ENCODE measurements around the gene HCFC2. TPM values are rescaled to one million over a fixed set of nuclear protein-coding genes. Genes with fewer than 3 reads are reported as not detected.

Gene HCFC2
- total and polyA plus RNA-seq, 2 of the 8 experiments (the other 6 are each of a cell fraction or from before 2014, with no cell fraction given): 0.62 to 1.8 TPM

GRCh38 chr12:104133866-104134265, 69.5 kb downstream of the HCFC2 start:
- 89% methylated on average over 1 of the region's 1 CpG; no CpG with 5 or more reads in 1 of the 2 experiments for WGBS, 2 experiments (ENCODE audit: extremely low coverage in 1 of 2, insufficient coverage in 1 of 2, insufficient read length in 1 of 2, insufficient replicate concordance in 2 of 2, low coverage in 1 of 2, low lambda C conversion rate in 2 of 2, missing lambda C conversion rate in 1 of 2)
- FAIRE-seq: no peak
- POLR2A ChIA-PET (ENCODE audit: partially characterized antibody): interaction anchor here (0.8 to 1.6 kb wide), 2 partner anchors 48 to 75 kb away, joined by 3 read pairs; no protein-coding TSS in a partner anchor

More at GRCh38 chr12:104133866-104134265, 69.5 kb downstream of the HCFC2 start:
- Histone ChIP-seq H2AFZ (ENCODE audit: low read length) (no peak overlapping the region), H2BK120ac (replicated peaks; ENCODE audit: low read depth, low read length) (no peak overlapping the region), H3K4me1 (replicated peaks in 1 of 4; ENCODE audit: control insufficient read depth in 3 of 4, insufficient read depth in 4 of 4, low read length in 3 of 4) (peaks cover 3 to 9% (median 5%) of the 10 kb centered on the region in 4 experiments; a peak in 6 of 7 replicates), H3K18ac (ENCODE audit: extremely low read depth, low read length) (no peak overlapping the region), H3K14ac (ENCODE audit: insufficient read length) (no peak overlapping the region), H2AK5ac (ENCODE audit: low read depth, low read length) (no peak overlapping the region), H3K27me3 (replicated peaks in 1 of 4; ENCODE audit: control insufficient read depth in 3 of 4, extremely low read depth in 1 of 4, insufficient read depth in 3 of 4, low read length in 3 of 4) (0 out of 7 replicates have a peak, but pooled peaks cover 0 to 1% (median 0%) of the 10 kb centered on the region in 4 experiments), H3K4ac (replicated peaks; ENCODE audit: insufficient read length, low read depth, low read length) (no peak overlapping the region), H4K20me1 (replicated peaks in 1 of 2; ENCODE audit: control insufficient read depth in 1 of 2, insufficient read depth in 2 of 2, low read length in 2 of 2) (peaks cover 2 to 8% of the 10 kb centered on the region in 2 experiments), H2BK5ac (ENCODE audit: low read depth, low read length) (no peak overlapping the region), H2BK20ac (ENCODE audit: low read length) (no peak overlapping the region), H3K36me3 (ENCODE audit: control insufficient read depth in 2 of 4, insufficient read depth in 4 of 4, low read length in 3 of 4) (peaks cover 3 to 54% (median 22%) of the 10 kb centered on the region in 4 experiments), H3K4me2 (ENCODE audit: insufficient read depth in 1 of 2, low read depth in 2 of 2, low read length in 2 of 2) (no peak overlapping the region), H4K8ac (ENCODE audit: extremely low read depth, insufficient read depth, low read length) (no peak overlapping the region), H4K5ac (ENCODE audit: insufficient read length, low read depth, low read length) (no peak overlapping the region), H3K56ac (replicated peaks; ENCODE audit: insufficient read length, low read depth, low read length) (no peak overlapping the region), H4K91ac (replicated peaks; ENCODE audit: insufficient read length, low read length) (no peak overlapping the region), H3K27ac (ENCODE audit: low read depth, low read length) (no peak overlapping the region), H3K79me1 (ENCODE audit: low read depth, low read length) (peaks cover 5% of the 10 kb centered on the region; the same call in 1 of the 2 replicates), H3K79me2 (ENCODE audit: control insufficient read depth in 1 of 2, insufficient read depth in 2 of 2, low read length in 2 of 2) (peaks cover 11 to 76% of the 10 kb centered on the region in 2 experiments; a peak in 3 of 4 replicates), H3K9ac (replicated peaks in 1 of 4; ENCODE audit: extremely low read depth in 1 of 4, low read depth in 3 of 4, low read length in 3 of 4) (no peak overlapping the region; a peak in 1 of 7 replicates), H3K4me3 (ENCODE audit: extremely low read depth in 1 of 4, insufficient read depth in 2 of 4, low read depth in 3 of 4, low read length in 4 of 4) (no peak overlapping the region), H3K23ac (ENCODE audit: insufficient read length) (no peak overlapping the region), H2BK12ac (ENCODE audit: low read depth, low read length) (no peak overlapping the region), H3K9me3 (ENCODE audit: insufficient read depth in 2 of 2, low read depth in 1 of 2, low read length in 1 of 2) (no peaks in the 10 kb centered on the region), H3K23me2 (ENCODE audit: low read depth, low read length) (no peaks in the 10 kb centered on the region; the same call in 1 of the 2 replicates), H2BK15ac (ENCODE audit: low read length) (no peak overlapping the region)
- no peak for TF ChIP-seq FOSL1 (IDR thresholded peaks at IDR 0.05; ENCODE audit: insufficient read depth, low read depth, low read length)
- no peak for TF ChIP-seq RFX5 (IDR thresholded peaks at IDR 0.05; ENCODE audit: borderline replicate concordance, low read depth, low read length)
- no peak for TF ChIP-seq SIX5 (IDR thresholded peaks at IDR 0.05; ENCODE audit: low read depth, low read length)
- no peak for TF ChIP-seq CREB1 (IDR thresholded peaks at IDR 0.05)
- TF ChIP-seq EGR1 (IDR thresholded peaks at IDR 0.05; ENCODE audit: borderline replicate concordance, low read depth, low read length): no peak
- no peak for TF ChIP-seq KDM1A (IDR thresholded peaks at IDR 0.05; ENCODE audit: borderline replicate concordance, low read length)
- TF ChIP-seq MAX (IDR thresholded peaks at IDR 0.05): no peak
- TF ChIP-seq CHD1 (IDR thresholded peaks at IDR 0.05; ENCODE audit: low read depth, low read length): no peak
- no peak for DNase-seq (ENCODE audit: low read depth in 1 of 2, low spot score in 2 of 2)
- CTCF ChIA-PET (ENCODE audit: partially characterized antibody): interaction anchor here (1.3 kb wide), 1 partner anchor 25 kb away, joined by 5 read pairs; no protein-coding TSS in a partner anchor

All from H1 (cell line).